ENCODE data around the gene SIT1.

SIT1 gene

DNA sequence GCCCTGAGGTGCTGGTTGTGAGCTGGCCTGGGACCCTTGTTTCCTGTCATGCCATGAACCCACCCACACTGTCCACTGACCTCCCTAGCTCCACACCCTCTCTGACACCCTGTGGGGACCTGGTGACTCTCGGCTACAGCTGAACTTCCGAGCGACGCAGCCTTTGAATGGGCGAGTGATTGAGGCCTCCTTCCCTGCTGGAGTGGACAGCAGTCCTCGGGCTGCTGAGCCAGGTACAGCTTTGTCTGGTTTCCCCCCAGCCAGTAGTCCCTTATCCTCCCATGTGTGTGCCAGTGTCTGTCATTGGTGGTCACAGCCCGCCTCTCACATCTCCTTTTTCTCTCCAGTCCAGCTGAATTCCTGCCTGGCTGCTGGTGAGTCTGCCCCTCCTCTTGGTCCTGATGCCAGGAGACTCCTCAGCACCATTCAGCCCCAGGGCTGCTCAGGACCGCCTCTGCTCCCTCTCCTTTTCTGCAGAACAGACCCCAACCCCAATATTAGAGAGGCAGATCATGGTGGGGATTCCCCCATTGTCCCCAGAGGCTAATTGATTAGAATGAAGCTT is 29.1 kb upstream of the SIT1 start:
- no peak overlapping the region for H3K4me2 ChIP-seq (ENCODE audit: low read depth, low read length, poor library complexity, severe bottlenecking)
- no peak for TF ChIP-seq CTCF (conservative IDR thresholded peaks at IDR 0.05; ENCODE audit: low read length)
- no peak for TF ChIP-seq EZH2phosphoT487 (IDR thresholded peaks at IDR 0.05; ENCODE audit: borderline replicate concordance)

GRCh38 chr9:35679091-35679490 is 28.4 kb upstream of the SIT1 start:
- Histone ChIP-seq H4K20me1 (ENCODE audit: insufficient read depth, low read length, poor library complexity, severe bottlenecking) (no peaks in the 10 kb centered on the region), H2AFZ (ENCODE audit: low read length) (no peak overlapping the region), H3K9me3 (ENCODE audit: insufficient read depth, low read depth, low read length) (no peaks in the 10 kb centered on the region), H3K4me2 (ENCODE audit: low read depth, low read length, poor library complexity, severe bottlenecking) (no peak overlapping the region), H3K79me2 (ENCODE audit: insufficient read depth, low read length) (no peaks in the 10 kb centered on the region), H3F3A (ENCODE audit: low read depth) (no peaks in the 10 kb centered on the region), H3K4me1 (ENCODE audit: insufficient read depth, low read length, poor library complexity, severe bottlenecking) (no peaks in the 10 kb centered on the region), H3K36me3 (ENCODE audit: insufficient read depth, low read length) (no peaks in the 10 kb centered on the region), H3K9ac (ENCODE audit: low read depth, low read length, poor library complexity, severe bottlenecking) (no peak overlapping the region), H3K27me3 (ENCODE audit: insufficient read depth, low read length, poor library complexity, severe bottlenecking) (no peaks in the 10 kb centered on the region), H3K4me3 (ENCODE audit: low read length, poor library complexity, severe bottlenecking) (no peak overlapping the region), H3K9me2 (replicated peaks; ENCODE audit: low read depth, low read length) (no peaks in the 10 kb centered on the region)
- TF ChIP-seq EZH2phosphoT487 (IDR thresholded peaks at IDR 0.05; ENCODE audit: borderline replicate concordance) (no peak), CTCF (conservative IDR thresholded peaks at IDR 0.05; ENCODE audit: low read length) (no peak)

More for the DNA sequence above, 29.1 kb upstream of the SIT1 start:
- Histone ChIP-seq H3K36me3 (ENCODE audit: insufficient read depth, low read length) (no peaks in the 10 kb centered on the region), H3K27me3 (ENCODE audit: insufficient read depth, low read length, poor library complexity, severe bottlenecking) (no peaks in the 10 kb centered on the region), H3F3A (ENCODE audit: low read depth) (no peaks in the 10 kb centered on the region), H3K4me3 (ENCODE audit: low read length, poor library complexity, severe bottlenecking) (no peak overlapping the region), H3K4me1 (ENCODE audit: insufficient read depth, low read length, poor library complexity, severe bottlenecking) (no peaks in the 10 kb centered on the region), H3K9me2 (replicated peaks; ENCODE audit: low read depth, low read length) (no peaks in the 10 kb centered on the region), H4K20me1 (ENCODE audit: insufficient read depth, low read length, poor library complexity, severe bottlenecking) (no peaks in the 10 kb centered on the region), H3K9ac (ENCODE audit: low read depth, low read length, poor library complexity, severe bottlenecking) (no peak overlapping the region), H3K9me3 (ENCODE audit: insufficient read depth, low read depth, low read length) (no peaks in the 10 kb centered on the region), H3K79me2 (ENCODE audit: insufficient read depth, low read length) (no peaks in the 10 kb centered on the region), H2AFZ (ENCODE audit: low read length) (no peak overlapping the region)

GRCh38 chr9:35675732-35676392 is 25.1 kb upstream of the SIT1 start:
- no peaks in the 10 kb centered on the region for H3K36me3 ChIP-seq (ENCODE audit: insufficient read depth, low read length)
- TF ChIP-seq CTCF (conservative IDR thresholded peaks at IDR 0.05; ENCODE audit: low read length) (no peak), EZH2phosphoT487 (IDR thresholded peaks at IDR 0.05; ENCODE audit: borderline replicate concordance) (no peak)
- H3K9me2 ChIP-seq (replicated peaks; ENCODE audit: low read depth, low read length), result no peaks in the 10 kb centered on the region
- H3K27me3 ChIP-seq (ENCODE audit: insufficient read depth, low read length, poor library complexity, severe bottlenecking), result no peaks in the 10 kb centered on the region
- no peaks in the 10 kb centered on the region for H3K9me3 ChIP-seq (ENCODE audit: insufficient read depth, low read depth, low read length)
- H4K20me1 ChIP-seq (ENCODE audit: insufficient read depth, low read length, poor library complexity, severe bottlenecking), result no peaks in the 10 kb centered on the region
- no peaks in the 10 kb centered on the region for H3K79me2 ChIP-seq (ENCODE audit: insufficient read depth, low read length)
- no peak overlapping the region for H3K9ac ChIP-seq (ENCODE audit: low read depth, low read length, poor library complexity, severe bottlenecking)
- no peaks in the 10 kb centered on the region for H3F3A ChIP-seq (ENCODE audit: low read depth)
- no peak overlapping the region for H3K4me2 ChIP-seq (ENCODE audit: low read depth, low read length, poor library complexity, severe bottlenecking)
- no peaks in the 10 kb centered on the region for H3K4me1 ChIP-seq (ENCODE audit: insufficient read depth, low read length, poor library complexity, severe bottlenecking)
- H2AFZ ChIP-seq (ENCODE audit: low read length), result no peak overlapping the region
- no peak overlapping the region for H3K4me3 ChIP-seq (ENCODE audit: low read length, poor library complexity, severe bottlenecking)
